IPS-20b (cell line): Measurements from ENCODE around the gene APPBP2.
"Not testable (repeated sequence)": the region's sequence is repeated elsewhere in the genome, so short reads cannot be mapped to it uniquely, and the experiment has no call there.

Experiments
- H3K27ac ChIP-seq: one replicate; pipeline ENCODE4 v1.5.1; 2013; ENCODE audit warnings: low read length
- H3K27me3 ChIP-seq: 2 replicates; pipeline ENCODE4 v1.6.1; 2013; ENCODE audit warnings: mild to moderate bottlenecking, low read length, inconsistent platforms; ENCODE audit not compliant: insufficient read depth
- H3K36me3 ChIP-seq: 2 replicates; pipeline ENCODE4 v1.6.1; 2013; ENCODE audit warnings: low read depth, mild to moderate bottlenecking, inconsistent platforms, low read length, moderate library complexity; ENCODE audit not compliant: insufficient read depth
- H3K4me1 ChIP-seq: 2 replicates; pipeline ENCODE4 v1.6.1; 2013; ENCODE audit warnings: mild to moderate bottlenecking, control low read depth, inconsistent platforms, low read length, moderate library complexity; ENCODE audit not compliant: insufficient read depth
- H3K4me3 ChIP-seq: 2 replicates; pipeline ENCODE4 v1.5.1; 2013; ENCODE audit warnings: mild to moderate bottlenecking, low read length, inconsistent platforms
- H3K9ac ChIP-seq: 2 replicates; pipeline ENCODE4 v1.6.1; 2013; ENCODE audit warnings: low read depth, mild to moderate bottlenecking, inconsistent platforms, low read length, moderate library complexity
- H3K9me3 ChIP-seq: 2 replicates; pipeline ENCODE4 v1.6.1; 2013; ENCODE audit warnings: mild to moderate bottlenecking, low read depth, low read length, inconsistent platforms; ENCODE audit not compliant: insufficient read depth

Gene APPBP2

DNA sequence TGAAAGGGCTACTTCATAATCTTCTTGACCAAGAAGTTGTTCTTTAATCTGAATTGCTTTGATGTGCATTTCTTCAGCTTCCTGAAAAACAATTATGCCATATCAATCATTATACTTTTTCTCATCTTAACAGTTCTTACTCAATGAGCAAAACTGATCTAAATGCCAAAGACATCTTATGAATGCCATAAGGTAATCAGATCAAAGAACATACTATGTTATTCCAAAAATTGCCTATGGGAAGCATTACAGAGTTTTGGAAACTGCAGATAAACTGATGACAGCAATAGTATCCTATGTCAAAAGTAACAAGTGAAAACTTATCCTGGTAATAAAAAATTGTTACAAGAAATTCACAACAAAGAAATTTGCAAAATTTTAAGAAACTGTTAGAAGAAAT is 74.1 kb downstream of the APPBP2 start:
- Histone ChIP-seq H3K27ac (no peak overlapping the region), H3K9me3 (no peaks in the 10 kb centered on the region), H3K36me3 (peaks cover 70% of the 10 kb centered on the region), H3K4me3 (no peak overlapping the region), H3K27me3 (no peaks in the 10 kb centered on the region), H3K9ac (no peak overlapping the region), H3K4me1 (no peaks in the 10 kb centered on the region)

- H3K4me1 ChIP-seq: no peaks in the 10 kb centered on the region
- H3K36me3 ChIP-seq: peaks cover 74% of the 10 kb centered on the region
- no peak overlapping the region for H3K4me3 ChIP-seq
- no peak overlapping the region for H3K9ac ChIP-seq
- H3K27ac ChIP-seq: no peak overlapping the region
- H3K27me3 ChIP-seq: no peaks in the 10 kb centered on the region
- H3K9me3 ChIP-seq: no peaks in the 10 kb centered on the region
Measured at GRCh38 chr17:60451071-60451470, 75.0 kb downstream of the APPBP2 start.

DNA sequence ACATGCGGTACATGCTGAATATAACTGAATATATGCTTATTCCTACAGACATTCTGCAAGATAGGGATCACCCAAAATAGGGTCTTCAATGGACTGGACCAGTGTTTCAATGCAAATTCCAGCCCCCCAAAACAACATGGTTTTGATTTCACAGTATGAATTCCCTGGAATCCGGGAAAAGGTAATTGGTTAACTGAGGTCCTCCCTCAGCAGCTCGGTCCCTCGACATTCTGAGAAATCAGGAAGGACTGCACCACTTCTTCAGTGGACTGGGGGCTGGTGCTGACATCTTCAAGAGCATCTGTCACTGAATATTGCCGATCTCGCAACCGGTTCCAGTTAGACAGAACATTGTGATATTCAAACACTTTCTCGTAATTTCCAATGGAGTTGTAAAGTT is 78.7 kb downstream of the APPBP2 start:
- H3K9ac ChIP-seq: no peak overlapping the region
- H3K27me3 ChIP-seq: no peaks in the 10 kb centered on the region
- H3K36me3 ChIP-seq: peaks cover 55% of the 10 kb centered on the region
- no peaks in the 10 kb centered on the region for H3K4me1 ChIP-seq
- H3K9me3 ChIP-seq: no peaks in the 10 kb centered on the region
- H3K27ac ChIP-seq: no peak overlapping the region
- no peak overlapping the region for H3K4me3 ChIP-seq

- Histone ChIP-seq H3K4me1 (no peaks in the 10 kb centered on the region), H3K36me3 (peaks cover 42% of the 10 kb centered on the region), H3K9ac (no peak overlapping the region)
Measured at GRCh38 chr17:60445144-60445543, 80.9 kb downstream of the APPBP2 start.

GRCh38 chr17:60443713-60444112 is 82.3 kb downstream of the APPBP2 start:
- no peaks in the 10 kb centered on the region; the same call in 1 of the 2 replicates for H3K4me1 ChIP-seq
- no peaks in the 10 kb centered on the region for H3K9me3 ChIP-seq
- no peak overlapping the region for H3K4me3 ChIP-seq
- H3K27me3 ChIP-seq: no peaks in the 10 kb centered on the region
- no peak overlapping the region for H3K9ac ChIP-seq
- H3K36me3 ChIP-seq: peaks cover 33% of the 10 kb centered on the region
- no peak overlapping the region for H3K27ac ChIP-seq

More at GRCh38 chr17:60445144-60445543, 80.9 kb downstream of the APPBP2 start:
- H3K27me3 ChIP-seq: no peaks in the 10 kb centered on the region
- no peak overlapping the region for H3K4me3 ChIP-seq
- H3K9me3 ChIP-seq: no peaks in the 10 kb centered on the region
- no peak overlapping the region for H3K27ac ChIP-seq

DNA sequence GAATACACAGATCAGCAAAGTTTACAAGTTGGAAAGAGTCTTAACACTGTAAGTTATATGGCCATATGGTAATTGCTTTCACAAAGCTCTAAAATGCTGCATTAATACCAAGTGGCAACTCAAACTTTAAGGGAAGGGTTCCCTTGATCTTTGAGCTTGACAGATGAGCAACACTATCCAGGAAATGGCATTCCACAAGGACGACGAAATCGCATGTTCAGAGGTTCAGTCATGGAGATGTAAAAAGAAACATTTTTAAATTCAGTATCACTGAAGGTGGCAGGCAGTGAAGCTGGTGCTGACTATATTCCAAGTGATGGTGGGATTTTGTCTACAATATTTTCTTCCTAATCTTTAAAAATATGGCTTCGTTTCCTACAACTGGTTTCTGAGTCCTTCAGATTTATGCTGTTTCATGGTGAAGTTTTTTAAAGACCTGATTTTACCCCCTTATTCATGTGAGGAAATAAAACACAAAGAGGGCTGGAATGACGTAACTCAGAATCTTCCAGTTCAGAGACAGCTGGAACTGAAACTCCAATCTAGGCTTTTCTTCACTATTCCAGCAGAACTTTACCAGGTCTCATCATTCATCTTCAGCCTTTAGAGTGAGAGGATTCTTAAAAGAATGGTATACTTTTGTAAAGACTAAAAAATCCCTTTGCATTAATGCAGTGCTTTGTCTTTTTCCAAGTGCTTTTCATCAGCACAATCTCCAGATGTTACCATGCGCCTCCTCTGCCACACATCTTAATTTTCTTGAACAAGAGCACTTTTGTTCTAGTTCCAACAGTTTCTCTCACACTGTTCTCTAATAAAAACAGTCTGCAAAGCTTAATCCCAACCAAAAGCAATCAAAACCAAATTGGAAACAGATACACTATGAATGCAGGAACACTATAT is 83.5 kb downstream of the APPBP2 start:
- no peak overlapping the region for H3K9ac ChIP-seq
- no peaks in the 10 kb centered on the region for H3K27me3 ChIP-seq
- H3K4me3 ChIP-seq: no peak overlapping the region
- H3K9me3 ChIP-seq: no peaks in the 10 kb centered on the region
- H3K27ac ChIP-seq: no peak overlapping the region
- H3K36me3 ChIP-seq: peaks cover 23% of the 10 kb centered on the region
- H3K4me1 ChIP-seq: no peaks in the 10 kb centered on the region; the same call in 1 of the 2 replicates

- H3K27me3 ChIP-seq: no peaks in the 10 kb centered on the region
- H3K9ac ChIP-seq: no peak overlapping the region
- no peaks in the 10 kb centered on the region for H3K36me3 ChIP-seq
- H3K4me3 ChIP-seq: no peak overlapping the region
- H3K9me3 ChIP-seq: no peaks in the 10 kb centered on the region
- no peak overlapping the region for H3K27ac ChIP-seq
- H3K4me1 ChIP-seq: no peaks in the 10 kb centered on the region; the same call in 1 of the 2 replicates
Measured at GRCh38 chr17:60439501-60439900, 86.5 kb downstream of the APPBP2 start.

DNA sequence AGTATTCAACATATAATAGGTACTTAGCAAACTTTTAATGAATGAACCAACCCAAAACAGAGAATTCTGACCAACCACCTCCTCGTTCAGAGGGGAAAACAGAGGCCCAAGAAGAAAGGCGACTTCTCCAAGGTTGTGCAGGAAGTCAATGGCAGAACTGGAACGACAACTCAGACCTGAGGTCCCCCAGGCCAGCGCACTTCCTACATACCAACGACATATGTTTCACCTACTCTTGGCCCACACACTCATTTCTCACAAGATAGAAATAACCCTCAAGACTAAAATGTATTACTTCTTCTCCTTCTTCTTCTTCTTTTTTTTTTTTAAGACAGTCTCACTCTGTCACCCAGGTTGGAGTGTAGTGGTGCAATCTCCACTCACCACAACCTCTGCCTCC is 89.4 kb downstream of the APPBP2 start:
- Histone ChIP-seq H3K9me3 (peaks cover 10% of the 10 kb centered on the region), H3K27me3 (no peaks in the 10 kb centered on the region)

DNA sequence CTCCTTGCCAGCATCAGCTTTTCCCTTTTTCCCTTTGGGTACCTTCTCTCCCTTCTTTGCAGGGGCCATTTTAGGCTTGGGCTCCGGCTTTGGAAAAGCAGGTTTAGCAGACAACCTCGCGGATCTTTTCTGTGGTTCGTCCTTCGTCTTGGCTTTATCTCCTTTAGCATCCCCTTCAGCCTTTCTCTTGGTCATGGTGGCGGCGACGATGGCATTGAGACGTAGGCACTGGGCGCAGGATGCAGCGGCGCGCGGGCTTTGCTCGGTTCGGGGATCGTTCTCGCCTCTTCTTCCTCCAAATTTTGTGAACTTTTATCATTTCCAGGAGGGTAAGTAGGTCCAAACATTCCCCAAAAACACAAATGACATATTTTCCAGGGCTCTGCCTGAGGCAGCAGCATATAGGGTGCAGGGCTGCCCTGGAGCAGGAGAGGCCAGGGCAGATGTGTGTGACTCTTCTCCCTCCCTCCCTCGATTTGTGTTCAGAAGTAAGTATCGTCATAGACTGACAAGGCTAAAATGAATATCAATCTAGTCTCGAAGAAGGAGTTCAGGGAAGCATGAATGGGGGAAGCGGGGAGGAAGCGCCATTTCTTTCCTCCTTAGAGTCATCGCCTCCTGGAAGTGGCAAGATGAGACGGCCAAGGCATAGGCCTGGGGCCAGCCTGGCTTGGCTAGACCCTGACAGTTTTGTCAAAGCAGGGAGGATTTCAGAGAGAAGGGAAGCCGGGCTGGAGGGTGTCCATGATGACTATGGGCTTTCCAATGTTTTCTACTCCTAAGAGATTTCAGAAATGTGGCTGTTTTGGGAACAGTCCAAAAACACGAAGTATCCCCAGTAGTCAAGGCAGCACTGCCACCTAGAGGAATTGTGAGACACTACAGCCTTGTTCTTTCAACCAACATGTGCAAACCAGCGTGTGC is 90.5 kb downstream of the APPBP2 start:
- H3K27ac ChIP-seq: no peak overlapping the region
- H3K4me3 ChIP-seq: no peak overlapping the region
- no peaks in the 10 kb centered on the region for H3K27me3 ChIP-seq
- H3K4me1 ChIP-seq: no peaks in the 10 kb centered on the region; the same call in 1 of the 2 replicates
- H3K36me3 ChIP-seq: no peaks in the 10 kb centered on the region
- peak overlapping the region; percentile 52; the same call in 1 of the 2 replicates for H3K9ac ChIP-seq
- peaks cover 10% of the 10 kb centered on the region for H3K9me3 ChIP-seq

More for the DNA sequence above, 89.4 kb downstream of the APPBP2 start:
- Histone ChIP-seq H3K9ac (no peak overlapping the region), H3K27ac (no peak overlapping the region), H3K4me3 (no peak overlapping the region), H3K36me3 (no peaks in the 10 kb centered on the region), H3K4me1 (no peaks in the 10 kb centered on the region; the same call in 1 of the 2 replicates)

- not testable (repeated sequence) for H3K4me3 ChIP-seq, H3K36me3 ChIP-seq, H3K27me3 ChIP-seq, H3K9ac ChIP-seq, H3K4me1 ChIP-seq, H3K27ac ChIP-seq
- peaks cover 10% of the 10 kb centered on the region for H3K9me3 ChIP-seq
Measured at GRCh38 chr17:60433021-60433997, 92.7 kb downstream of the APPBP2 start.

DNA sequence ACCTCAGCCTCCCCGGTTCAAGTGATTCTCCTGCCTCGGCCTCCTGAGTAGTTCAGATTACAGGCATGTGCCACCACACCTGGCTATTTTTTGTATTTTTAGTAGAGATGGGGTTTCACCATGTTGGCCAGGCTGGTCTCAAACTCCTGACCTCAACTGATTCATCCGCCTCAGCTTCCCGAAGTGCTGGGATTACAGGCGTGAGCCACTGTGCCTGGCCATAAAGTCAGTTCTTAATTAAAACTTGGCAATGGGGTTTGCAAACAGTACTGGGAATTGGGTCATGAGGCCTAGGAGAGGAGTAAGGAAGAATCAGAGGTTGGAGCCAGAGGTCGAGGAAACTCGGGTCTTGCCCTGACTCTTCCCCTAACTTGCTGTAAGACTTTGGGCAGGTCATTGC is 95.5 kb downstream of the APPBP2 start:
- H3K9me3 ChIP-seq: peaks cover 10% of the 10 kb centered on the region
- H3K9ac ChIP-seq, H3K36me3 ChIP-seq, H3K27me3 ChIP-seq, H3K27ac ChIP-seq, H3K4me1 ChIP-seq, H3K4me3 ChIP-seq: not testable (repeated sequence)
